Measurements from ENCODE around the gene THSD4.

GRCh38 chr15:71712182-71712581, 596.9 kb downstream of the THSD4 start:
- no peak for TF ChIP-seq CTCF (IDR thresholded peaks at IDR 0.05)
- TF ChIP-seq POLR2AphosphoS5 (IDR thresholded peaks at IDR 0.05; ENCODE audit: low read depth, low read length): no peak
